ENCODE results near the gene DDIT3. TPM values are rescaled to one million over a fixed set of nuclear protein-coding genes. Genes with fewer than 3 reads are reported as not detected.
"Not testable (repeated sequence)": the region's sequence is repeated elsewhere in the genome, so short reads cannot be mapped to it uniquely, and the experiment has no call there.

Gene DDIT3
- total RNA-seq, 2 experiments from 2014 or later: 32.3 to 42.7 TPM

DNA sequence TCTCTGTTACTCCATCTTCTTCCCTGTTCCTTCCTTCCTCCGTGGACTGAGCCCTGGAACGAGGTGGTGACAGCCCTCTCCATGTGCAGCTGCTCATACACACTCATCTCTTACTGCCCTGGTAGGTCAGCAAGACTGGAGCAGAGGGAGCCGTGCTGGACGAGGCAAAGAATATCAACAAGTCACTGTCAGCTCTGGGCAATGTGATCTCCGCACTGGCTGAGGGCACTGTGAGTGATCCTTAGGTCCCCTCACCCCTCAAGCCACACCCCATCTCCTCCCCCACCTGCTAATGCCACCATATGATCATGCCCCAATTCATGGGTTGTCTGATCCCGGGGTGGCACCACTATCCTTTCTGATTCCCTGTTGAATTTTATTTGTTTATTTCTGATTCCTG is 48.5 kb upstream of the DDIT3 start:
- Histone ChIP-seq H3K4me1 (ENCODE audit: insufficient read depth, low read length, poor library complexity, severe bottlenecking) (no peaks in the 10 kb centered on the region), H4K20me1 (ENCODE audit: insufficient read depth, low read length) (no peaks in the 10 kb centered on the region), H3K9me3 (ENCODE audit: low read length) (no peaks in the 10 kb centered on the region), H2AFZ (ENCODE audit: low read length) (no peak overlapping the region), H3K4me3 (ENCODE audit: low read depth, low read length, poor library complexity, severe bottlenecking) (no peak overlapping the region), H3K9me2 (ENCODE audit: insufficient read depth, low read length) (no peaks in the 10 kb centered on the region), H3K27ac (ENCODE audit: low read depth, low read length, poor library complexity, severe bottlenecking) (no peak overlapping the region), H3K4me2 (ENCODE audit: low read length) (no peak overlapping the region), H3K36me3 (ENCODE audit: insufficient read depth, low read length) (no peaks in the 10 kb centered on the region), H3K79me2 (ENCODE audit: insufficient read depth, low read depth, low read length) (no peaks in the 10 kb centered on the region)
- CTCF ChIA-PET (ENCODE audit: unreplicated experiment): no interaction called here
- TF ChIP-seq, protein P1, sequence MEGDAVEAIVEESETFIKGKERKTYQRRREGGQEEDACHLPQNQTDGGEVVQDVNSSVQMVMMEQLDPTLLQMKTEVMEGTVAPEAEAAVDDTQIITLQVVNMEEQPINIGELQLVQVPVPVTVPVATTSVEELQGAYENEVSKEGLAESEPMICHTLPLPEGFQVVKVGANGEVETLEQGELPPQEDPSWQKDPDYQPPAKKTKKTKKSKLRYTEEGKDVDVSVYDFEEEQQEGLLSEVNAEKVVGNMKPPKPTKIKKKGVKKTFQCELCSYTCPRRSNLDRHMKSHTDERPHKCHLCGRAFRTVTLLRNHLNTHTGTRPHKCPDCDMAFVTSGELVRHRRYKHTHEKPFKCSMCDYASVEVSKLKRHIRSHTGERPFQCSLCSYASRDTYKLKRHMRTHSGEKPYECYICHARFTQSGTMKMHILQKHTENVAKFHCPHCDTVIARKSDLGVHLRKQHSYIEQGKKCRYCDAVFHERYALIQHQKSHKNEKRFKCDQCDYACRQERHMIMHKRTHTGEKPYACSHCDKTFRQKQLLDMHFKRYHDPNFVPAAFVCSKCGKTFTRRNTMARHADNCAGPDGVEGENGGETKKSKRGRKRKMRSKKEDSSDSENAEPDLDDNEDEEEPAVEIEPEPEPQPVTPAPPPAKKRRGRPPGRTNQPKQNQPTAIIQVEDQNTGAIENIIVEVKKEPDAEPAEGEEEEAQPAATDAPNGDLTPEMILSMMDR (conservative IDR thresholded peaks at IDR 0.05; ENCODE audit: low read length): no peak
- no peak for TF ChIP-seq EZH2phosphoT487 (IDR thresholded peaks at IDR 0.05; ENCODE audit: borderline replicate concordance, low read depth, low read length)
- intact Hi-C loops (cut with micrococcal nuclease; ENCODE audit: unreplicated experiment): no loop called here
- no peak for DNase-seq (ENCODE audit: low spot score)
- BruUV-seq (replicated peaks): no TSS peak
- POLR2A ChIA-PET: no interaction called here

DNA sequence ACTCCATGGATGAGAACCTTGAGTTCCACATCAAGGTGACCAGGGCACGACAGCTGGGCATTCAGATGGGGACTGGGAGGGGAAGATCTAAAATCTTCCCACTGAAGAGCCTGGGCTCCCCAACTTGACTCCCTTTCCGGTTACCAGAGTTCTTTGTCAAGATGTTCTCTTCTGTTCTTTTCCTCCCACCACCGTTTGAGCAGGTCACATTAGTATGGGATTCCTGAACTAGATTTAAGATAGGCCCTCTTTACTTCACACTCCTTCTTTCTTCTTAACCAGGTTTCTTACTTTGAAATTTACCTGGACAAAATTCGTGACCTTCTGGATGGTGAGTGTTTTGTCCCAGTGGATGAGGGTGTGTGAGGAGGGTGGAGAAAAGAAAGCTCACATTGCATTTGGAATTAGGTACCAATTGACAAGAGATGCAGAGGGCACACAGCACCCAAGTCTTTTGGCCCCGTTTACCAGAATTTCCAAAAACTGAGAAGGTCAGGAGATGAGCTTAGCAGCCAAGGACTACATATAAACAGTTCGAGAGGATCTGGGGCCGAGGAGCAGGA is 43.9 kb upstream of the DDIT3 start:
- Histone ChIP-seq H2AFZ (ENCODE audit: low read length) (no peak overlapping the region), H3K79me2 (ENCODE audit: insufficient read depth, low read depth, low read length) (no peaks in the 10 kb centered on the region), H3K9me2 (ENCODE audit: insufficient read depth, low read length) (no peaks in the 10 kb centered on the region), H3K9me3 (ENCODE audit: low read length) (no peaks in the 10 kb centered on the region), H3K4me1 (ENCODE audit: insufficient read depth, low read length, poor library complexity, severe bottlenecking) (no peaks in the 10 kb centered on the region), H3K4me3 (ENCODE audit: low read depth, low read length, poor library complexity, severe bottlenecking) (no peak overlapping the region), H3K4me2 (ENCODE audit: low read length) (no peak overlapping the region), H4K20me1 (ENCODE audit: insufficient read depth, low read length) (no peaks in the 10 kb centered on the region), H3K27ac (ENCODE audit: low read depth, low read length, poor library complexity, severe bottlenecking) (no peak overlapping the region), H3K36me3 (ENCODE audit: insufficient read depth, low read length) (no peaks in the 10 kb centered on the region)
- no TSS peak for BruUV-seq (replicated peaks)
- POLR2A ChIA-PET: no interaction called here
- DNase-seq (ENCODE audit: low spot score): no peak
- TF ChIP-seq, protein P1 (conservative IDR thresholded peaks at IDR 0.05; ENCODE audit: low read length): no peak
- no peak for TF ChIP-seq EZH2phosphoT487 (IDR thresholded peaks at IDR 0.05; ENCODE audit: borderline replicate concordance, low read depth, low read length)
- CTCF ChIA-PET (ENCODE audit: unreplicated experiment): no interaction called here
- intact Hi-C loops (cut with micrococcal nuclease; ENCODE audit: unreplicated experiment): no loop called here

DNA sequence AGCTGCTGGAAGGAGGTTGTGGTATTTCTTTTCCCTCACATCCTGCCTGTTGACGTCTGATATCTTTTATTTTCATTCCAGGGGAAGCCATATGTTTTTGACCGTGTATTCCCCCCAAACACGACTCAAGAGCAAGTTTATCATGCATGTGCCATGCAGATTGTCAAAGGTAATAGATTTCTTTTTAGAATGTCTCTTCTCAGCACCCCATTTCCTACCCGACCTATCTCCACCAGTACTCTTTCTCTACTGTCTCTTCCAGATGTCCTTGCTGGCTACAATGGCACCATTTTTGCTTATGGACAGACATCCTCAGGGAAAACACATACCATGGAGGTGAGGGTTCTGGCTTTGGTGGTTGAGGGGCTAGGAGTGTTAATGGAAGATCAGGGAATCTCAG is 43.0 kb upstream of the DDIT3 start:
- H3K9me3 ChIP-seq (ENCODE audit: low read length): no peaks in the 10 kb centered on the region
- BruUV-seq (replicated peaks): no TSS peak
- intact Hi-C loops (cut with micrococcal nuclease; ENCODE audit: unreplicated experiment): no loop called here
- no peak for DNase-seq (ENCODE audit: low spot score)
- no peaks in the 10 kb centered on the region for H3K9me2 ChIP-seq (ENCODE audit: insufficient read depth, low read length)
- TF ChIP-seq EZH2phosphoT487 (IDR thresholded peaks at IDR 0.05; ENCODE audit: borderline replicate concordance, low read depth, low read length): no peak
- TF ChIP-seq, protein P1 (conservative IDR thresholded peaks at IDR 0.05; ENCODE audit: low read length): no peak
- no peak overlapping the region for H3K27ac ChIP-seq (ENCODE audit: low read depth, low read length, poor library complexity, severe bottlenecking)
- no peak overlapping the region for H2AFZ ChIP-seq (ENCODE audit: low read length)
- H3K36me3 ChIP-seq (ENCODE audit: insufficient read depth, low read length): no peaks in the 10 kb centered on the region
- POLR2A ChIA-PET: no interaction called here
- CTCF ChIA-PET (ENCODE audit: unreplicated experiment): no interaction called here
- no peak overlapping the region for H3K4me2 ChIP-seq (ENCODE audit: low read length)
- H3K79me2 ChIP-seq (ENCODE audit: insufficient read depth, low read depth, low read length): no peaks in the 10 kb centered on the region
- no peaks in the 10 kb centered on the region for H4K20me1 ChIP-seq (ENCODE audit: insufficient read depth, low read length)
- no peak overlapping the region for H3K4me3 ChIP-seq (ENCODE audit: low read depth, low read length, poor library complexity, severe bottlenecking)
- H3K4me1 ChIP-seq (ENCODE audit: insufficient read depth, low read length, poor library complexity, severe bottlenecking): no peaks in the 10 kb centered on the region

DNA sequence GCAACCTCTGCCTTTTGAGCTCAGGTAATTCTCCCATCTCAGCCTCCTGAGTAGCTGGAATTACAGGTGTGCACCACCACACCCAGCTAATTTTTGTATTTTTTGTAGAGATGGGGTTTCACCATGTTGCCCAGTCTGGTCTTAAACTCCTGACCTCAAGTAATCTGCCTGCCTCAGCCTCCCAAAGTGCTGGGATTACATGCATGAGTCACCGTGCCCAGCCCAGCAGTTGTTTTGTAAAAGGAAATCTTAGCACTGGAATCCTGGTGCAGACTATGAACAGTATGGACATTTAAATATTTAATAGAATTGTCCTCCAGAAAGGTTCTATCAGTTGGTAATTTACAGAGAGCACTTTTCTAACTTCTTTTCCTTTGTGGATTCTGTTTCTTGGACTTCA is 40.8 kb upstream of the DDIT3 start:
- H3K79me2 ChIP-seq (ENCODE audit: insufficient read depth, low read depth, low read length): not testable (repeated sequence)

More for the DNA sequence above, 40.8 kb upstream of the DDIT3 start:
- H3K4me3 ChIP-seq (ENCODE audit: low read depth, low read length, poor library complexity, severe bottlenecking); H3K9me2 ChIP-seq (ENCODE audit: insufficient read depth, low read length); H3K36me3 ChIP-seq (ENCODE audit: insufficient read depth, low read length); H2AFZ ChIP-seq (ENCODE audit: low read length); intact Hi-C loops (cut with micrococcal nuclease; ENCODE audit: unreplicated experiment); POLR2A ChIA-PET; H3K4me2 ChIP-seq (ENCODE audit: low read length); H3K4me1 ChIP-seq (ENCODE audit: insufficient read depth, low read length, poor library complexity, severe bottlenecking); H3K27ac ChIP-seq (ENCODE audit: low read depth, low read length, poor library complexity, severe bottlenecking); CTCF ChIA-PET (ENCODE audit: unreplicated experiment); DNase-seq (ENCODE audit: low spot score); H3K9me3 ChIP-seq (ENCODE audit: low read length); H4K20me1 ChIP-seq (ENCODE audit: insufficient read depth, low read length); BruUV-seq (replicated peaks): not testable (repeated sequence)
